Thoracic aorta (tissue), 2 donors: ENCODE results near the gene MPP1. TPM values are rescaled to one million over a fixed set of nuclear protein-coding genes. Genes with fewer than 3 reads are reported as not detected.

Source experiments
- ATAC-seq: fragments of 150-250 bp; one replicate; pipeline ENCODE4 v1.8.0; 2017; ENCODE audit warnings: low read depth; ENCODE audit not compliant: insufficient number of reproducible peaks, low FRiP score
- DNase-seq: peaks from one replicate; pipeline ENCODE4 v3.0.0-alpha.2; 2020; ENCODE audit warnings: low spot score
- H3K27ac ChIP-seq, 2 donors: fragments of 200-600 bp; sonication (generic); 1 replicate in 1 of 2; 2 replicates in 1 of 2; pipeline ENCODE4 v1.5.1; 2016; ENCODE audit warnings: mild to moderate bottlenecking in 2 of 2, moderate library complexity in 2 of 2
- H3K27me3 ChIP-seq: fragments of 200-600 bp; sonication (generic); replicated peaks from 2 replicates; pipeline ENCODE4 v1.6.0; 2016; ENCODE audit warnings: mild to moderate bottlenecking; ENCODE audit not compliant: insufficient read depth
- H3K36me3 ChIP-seq: fragments of 200-600 bp; sonication (generic); one replicate; pipeline ENCODE4 v1.5.1; 2016
- H3K4me1 ChIP-seq, 2 donors: fragments of 200-600 bp; sonication (generic); 1 replicate in 1 of 2; 2 replicates in 1 of 2; pipeline versions ENCODE4 v1.5.1 to v1.6.0; 2016; ENCODE audit warnings: low read depth in 2 of 2, mild to moderate bottlenecking in 1 of 2; ENCODE audit not compliant: control insufficient read depth in 1 of 2
- H3K4me3 ChIP-seq: fragments of 200-600 bp; sonication (generic); 2 replicates; pipeline ENCODE4 v1.5.1; 2016; ENCODE audit warnings: mild to moderate bottlenecking
- H3K9me3 ChIP-seq: fragments of 200-600 bp; sonication (generic); 2 replicates; pipeline ENCODE4 v1.5.1; 2016
- total RNA-seq, 2 donors: library from RNA; depleted of rRNA; stranded (reverse); fragments of >200 nt; gene quantifications; one replicate each; pipeline versions ENCODE4 v1.1.0 to v1.2.3, GENCODE V29; 2016
- TF ChIP-seq, protein P1 (sequence below): fragments of 200-600 bp; sonication (generic); IDR thresholded peaks from one replicate; pipeline ENCODE4 v1.5.1; 2019; ENCODE audit warnings: antibody characterized with exemption

MPP1 gene
- total RNA-seq, result 10 to 100 TPM; 42.5 to 49.5 TPM

DNA sequence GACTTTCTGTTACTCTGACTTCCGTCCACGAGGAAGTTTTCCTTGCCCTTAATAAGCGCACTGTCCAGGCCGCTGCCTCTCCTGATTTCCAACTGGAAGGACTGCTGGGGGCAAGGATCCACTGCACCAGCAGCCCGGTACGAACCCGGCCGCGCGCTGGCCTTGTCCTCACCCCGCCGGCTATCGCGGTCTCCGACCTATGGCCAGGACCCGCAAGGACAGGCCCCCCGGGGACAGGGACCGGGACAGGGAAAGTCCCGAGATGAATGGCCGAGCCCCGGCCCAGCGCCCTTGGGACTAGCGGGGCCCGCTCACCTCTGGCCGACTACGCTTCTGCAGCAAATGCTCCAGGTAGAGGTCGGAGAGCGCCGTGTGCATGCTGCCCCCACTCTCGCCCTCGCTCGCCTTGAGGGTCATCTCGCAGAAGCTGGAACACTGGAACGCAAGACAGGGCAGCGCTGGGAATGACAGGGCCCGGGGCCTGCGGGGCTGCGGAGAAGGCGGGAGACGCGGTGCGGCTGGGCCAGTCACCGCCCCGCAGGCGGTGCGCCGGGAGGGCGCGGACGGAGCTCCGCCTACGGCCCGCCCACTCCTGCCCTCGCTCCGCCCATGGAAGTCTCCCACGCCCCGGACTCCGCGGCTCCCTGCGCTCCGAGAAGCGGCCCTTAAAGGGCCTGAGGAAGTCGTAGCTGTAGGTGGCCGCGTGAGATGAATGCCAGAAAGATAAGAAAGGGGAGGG lies at the start of gene MPP1:
Gene MPP1, minus strand, starts transcription at position 529 of the 739 bp plus-strand sequence. Its CDS starts 112 bp downstream, at position 417.
- no peaks in the 10 kb centered on the region for H3K27me3 ChIP-seq
- TF ChIP-seq, protein P1, sequence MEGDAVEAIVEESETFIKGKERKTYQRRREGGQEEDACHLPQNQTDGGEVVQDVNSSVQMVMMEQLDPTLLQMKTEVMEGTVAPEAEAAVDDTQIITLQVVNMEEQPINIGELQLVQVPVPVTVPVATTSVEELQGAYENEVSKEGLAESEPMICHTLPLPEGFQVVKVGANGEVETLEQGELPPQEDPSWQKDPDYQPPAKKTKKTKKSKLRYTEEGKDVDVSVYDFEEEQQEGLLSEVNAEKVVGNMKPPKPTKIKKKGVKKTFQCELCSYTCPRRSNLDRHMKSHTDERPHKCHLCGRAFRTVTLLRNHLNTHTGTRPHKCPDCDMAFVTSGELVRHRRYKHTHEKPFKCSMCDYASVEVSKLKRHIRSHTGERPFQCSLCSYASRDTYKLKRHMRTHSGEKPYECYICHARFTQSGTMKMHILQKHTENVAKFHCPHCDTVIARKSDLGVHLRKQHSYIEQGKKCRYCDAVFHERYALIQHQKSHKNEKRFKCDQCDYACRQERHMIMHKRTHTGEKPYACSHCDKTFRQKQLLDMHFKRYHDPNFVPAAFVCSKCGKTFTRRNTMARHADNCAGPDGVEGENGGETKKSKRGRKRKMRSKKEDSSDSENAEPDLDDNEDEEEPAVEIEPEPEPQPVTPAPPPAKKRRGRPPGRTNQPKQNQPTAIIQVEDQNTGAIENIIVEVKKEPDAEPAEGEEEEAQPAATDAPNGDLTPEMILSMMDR, result no peak
- no peaks in the 10 kb centered on the region for H3K36me3 ChIP-seq
- DNase-seq (no peak), ATAC-seq (peak; percentile 79)
- peak within 1 kb of the TSS; percentile 76 for H3K4me3 ChIP-seq
- H3K9me3 ChIP-seq, result no peaks in the 10 kb centered on the region
- peaks cover 0 to 4% of the 10 kb centered on the region in 2 donors for H3K4me1 ChIP-seq
- peak within 1 kb of the TSS; percentile 53 to 60 for H3K27ac ChIP-seq

- Histone ChIP-seq H3K27me3 (no peaks in the 10 kb centered on the region), H3K27ac (no peak overlapping the region), H3K9me3 (no peaks in the 10 kb centered on the region), H3K4me3 (no peak overlapping the region), H3K4me1 (no peaks in the 10 kb centered on the region), H3K36me3 (no peaks in the 10 kb centered on the region)
- ATAC-seq (no peak), DNase-seq (no peak)
- TF ChIP-seq, protein P1, result no peak
Measured at GRCh38 chrX:154850957-154851611, 45.8 kb upstream of the MPP1 start.

DNA sequence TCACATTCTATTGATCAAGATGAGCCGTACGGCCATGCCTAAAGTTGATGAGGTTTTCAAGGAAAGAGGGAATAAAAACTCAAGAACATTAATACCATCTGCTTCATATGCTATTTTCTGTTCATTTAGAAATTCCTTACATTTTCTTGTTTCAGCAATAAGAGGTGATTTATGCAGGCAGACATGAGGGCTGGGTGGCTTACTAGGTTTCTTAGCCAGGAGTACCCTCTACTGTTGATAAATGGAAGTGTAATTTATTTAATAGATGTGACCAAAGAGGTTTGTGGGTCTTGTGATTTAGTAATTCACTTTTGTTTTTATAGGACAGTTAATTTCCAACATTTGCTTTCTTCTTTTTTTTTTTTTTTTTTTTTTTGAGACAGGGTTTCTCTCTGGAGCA lies 35.6 kb upstream of the MPP1 start:
- Histone ChIP-seq H3K27me3 (no peaks in the 10 kb centered on the region), H3K27ac (no peak overlapping the region), H3K4me1 (no peaks in the 10 kb centered on the region), H3K4me3 (no peak overlapping the region), H3K36me3 (no peaks in the 10 kb centered on the region), H3K9me3 (no peaks in the 10 kb centered on the region)
- DNase-seq, result no peak
- TF ChIP-seq, protein P1, result peak; percentile 24
- ATAC-seq, result no peak

- H3K4me3 ChIP-seq, result no peak overlapping the region
- no peaks in the 10 kb centered on the region for H3K4me1 ChIP-seq
- ATAC-seq (no peak), DNase-seq (no peak)
- TF ChIP-seq, protein P1, result no peak
- no peaks in the 10 kb centered on the region for H3K36me3 ChIP-seq
- H3K27ac ChIP-seq, result no peak overlapping the region
- H3K9me3 ChIP-seq, result no peaks in the 10 kb centered on the region
- H3K27me3 ChIP-seq, result no peaks in the 10 kb centered on the region
Measured at GRCh38 chrX:154836163-154836562, 30.9 kb upstream of the MPP1 start.

DNA sequence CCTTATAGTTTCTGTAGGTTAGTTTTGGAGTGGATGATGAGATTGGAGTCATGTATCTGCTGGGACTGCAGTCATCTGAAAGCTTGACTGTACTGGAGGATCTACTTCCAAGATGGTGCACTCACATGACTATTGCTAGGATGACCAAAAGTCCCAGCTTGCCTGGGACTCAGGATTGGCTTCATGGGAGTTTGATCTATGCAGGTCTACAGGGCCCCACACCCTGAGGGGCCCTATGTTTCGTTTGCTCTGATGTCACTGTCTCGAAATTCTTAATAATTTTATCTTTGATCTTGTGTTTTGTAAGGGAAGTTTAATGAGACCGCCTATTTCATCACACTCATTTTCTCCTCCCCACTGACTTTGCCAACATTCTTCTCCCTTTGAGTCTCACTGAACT lies 29.3 kb upstream of the MPP1 start, which contains the start of gene SMIM9:
Gene SMIM9, minus strand, starts transcription at position 101 of the 400 bp plus-strand sequence. CDS start 3,806 bp downstream, outside the sequence.
- no peak for ATAC-seq
- H3K27me3 ChIP-seq, result no peaks in the 10 kb centered on the region
- no peak for DNase-seq

More for the DNA sequence above, 29.3 kb upstream of the MPP1 start, which contains the start of gene SMIM9:
- H3K27ac ChIP-seq, result no peak within 1 kb of the TSS
- H3K4me3 ChIP-seq, result no peak within 1 kb of the TSS
- no peaks in the 10 kb centered on the region for H3K36me3 ChIP-seq
- H3K4me1 ChIP-seq, result no peaks in the 10 kb centered on the region
- TF ChIP-seq, protein P1, result no peak
- H3K9me3 ChIP-seq, result no peaks in the 10 kb centered on the region
